Limb (tissue), 2 donors: ENCODE data around the gene MRPL40.
A peak's percentile ranks its signal among the peaks of the same experiment; 100 is the strongest.

Experiments used
- DNase-seq, 2 donors: peaks; one replicate each; pipeline ENCODE4 v3.0.0-alpha.2; 2016; ENCODE audit errors: extremely low spot score in 2 of 2

MRPL40 gene

DNA sequence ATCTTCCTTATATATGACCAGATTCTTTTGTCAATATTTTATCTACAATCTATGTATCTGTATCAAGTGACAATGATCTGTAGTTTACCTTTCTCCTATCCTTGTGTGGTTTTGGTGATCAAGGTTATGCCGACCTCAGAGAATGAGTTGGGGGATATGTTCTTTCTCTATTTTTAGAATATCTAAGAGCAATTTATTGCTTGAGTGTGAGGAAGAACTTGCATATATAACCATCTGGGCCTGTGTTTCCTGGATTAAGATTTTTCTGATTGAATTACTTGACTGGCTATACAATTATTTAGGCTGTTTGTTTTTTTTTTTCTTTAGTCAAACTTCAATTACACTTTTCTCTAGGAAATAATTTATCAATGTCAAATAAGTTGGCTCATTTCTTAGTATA lies 29.2 kb downstream of the MRPL40 start:
- DNase-seq, result no peak

DNA sequence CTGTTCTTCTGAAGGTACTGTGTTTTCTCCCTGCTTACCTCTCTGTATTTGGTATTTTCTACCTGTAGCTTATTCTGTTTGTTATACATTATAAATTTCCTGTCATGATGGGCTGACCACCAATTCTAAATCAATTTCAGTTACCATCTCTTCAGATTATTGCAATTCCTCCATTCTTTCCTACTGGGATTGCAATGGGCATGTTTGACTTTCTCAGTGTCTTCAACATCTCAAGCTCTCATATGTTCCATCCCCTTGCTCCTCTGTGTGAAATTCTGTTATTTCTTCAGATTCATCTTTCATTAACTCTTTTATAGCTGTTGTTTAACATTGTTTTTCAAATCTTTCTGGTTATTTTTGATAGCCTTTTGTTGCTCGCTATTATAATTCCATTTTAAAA lies 30.7 kb downstream of the MRPL40 start:
- no peak for DNase-seq

DNA sequence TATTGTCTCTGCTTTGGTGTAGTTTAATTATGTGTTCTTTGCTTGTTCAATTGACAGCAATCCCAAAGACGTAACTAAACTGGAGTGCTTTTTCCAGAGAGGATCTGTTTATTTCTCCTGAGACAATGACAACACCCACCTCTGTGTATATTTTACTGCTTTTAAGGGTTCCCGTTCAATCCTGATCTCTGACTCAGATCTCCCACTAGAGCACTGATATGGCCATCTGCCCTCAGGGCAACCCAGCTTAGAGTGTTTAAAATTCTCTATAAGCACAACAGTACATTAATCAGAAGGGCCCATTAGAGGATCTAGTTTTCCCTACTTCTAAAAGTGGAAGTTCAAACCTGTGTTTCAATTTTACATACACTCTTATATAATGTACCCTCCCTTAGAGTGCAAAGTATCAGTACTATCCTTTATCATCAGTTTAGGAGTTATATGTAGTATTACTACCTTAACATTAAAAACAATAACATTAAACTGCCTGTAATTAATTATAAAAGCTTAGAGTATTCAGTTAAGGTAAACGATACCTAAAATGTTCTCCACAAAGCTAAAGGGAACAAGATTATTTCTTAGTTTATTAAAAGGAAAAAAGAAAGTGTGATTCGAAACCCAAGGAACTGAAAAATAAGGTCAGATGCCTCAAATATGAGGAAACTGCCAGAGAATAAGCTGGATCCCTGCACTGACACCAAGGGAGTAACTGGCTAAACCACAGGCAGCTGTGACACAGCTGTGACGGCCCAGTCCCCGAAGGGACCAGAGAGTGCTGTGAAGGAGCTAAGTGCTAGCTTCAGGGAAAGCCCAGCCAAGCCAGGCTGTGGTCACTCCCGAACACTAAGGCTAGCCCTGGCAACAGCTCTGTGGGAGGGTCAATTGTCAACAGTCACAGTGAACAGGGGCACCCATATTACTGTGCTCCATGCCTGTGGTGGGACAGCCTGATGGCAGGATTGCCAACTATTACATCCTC lies 31.4 kb downstream of the MRPL40 start:
- no peak for DNase-seq

DNA sequence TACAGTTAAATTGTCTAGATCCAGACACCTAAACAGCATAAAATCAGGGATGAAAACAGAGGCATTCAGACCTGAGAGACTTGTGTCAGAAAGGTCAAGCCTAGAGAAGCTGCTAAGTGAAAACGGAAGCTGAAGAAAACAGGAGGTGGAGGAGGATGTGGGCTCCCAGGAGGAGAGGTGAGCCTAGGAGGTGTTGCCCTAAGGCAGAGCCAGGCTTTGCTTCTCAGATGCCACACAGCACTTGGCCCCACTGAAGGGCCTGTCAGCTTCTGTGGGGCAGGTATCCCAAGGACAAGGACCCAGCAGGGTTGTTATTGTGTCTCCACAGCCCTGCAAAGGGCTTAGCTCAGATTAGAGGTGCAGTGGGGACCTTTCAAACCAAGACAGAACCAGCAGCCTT lies 32.2 kb downstream of the MRPL40 start:
- no peak for DNase-seq

DNA sequence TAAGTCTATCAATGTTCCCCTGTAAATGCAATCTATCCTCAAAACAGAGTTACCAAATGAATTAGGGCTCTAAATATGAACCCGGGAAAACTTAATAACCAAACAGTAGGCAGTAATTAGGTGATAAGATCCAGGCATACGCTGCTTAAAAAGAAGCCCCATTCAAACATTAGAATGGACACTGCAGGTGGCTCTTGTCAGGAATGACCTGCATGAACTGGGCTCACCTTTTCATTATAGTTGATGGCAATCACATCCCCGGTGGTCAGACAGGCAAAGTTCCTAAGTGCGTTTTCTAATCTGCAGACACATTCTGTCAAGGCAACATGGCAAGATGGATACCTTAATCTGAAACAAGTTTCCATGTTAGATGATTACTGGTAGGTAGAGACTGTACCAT lies 32.6 kb downstream of the MRPL40 start:
- no peak for DNase-seq

DNA sequence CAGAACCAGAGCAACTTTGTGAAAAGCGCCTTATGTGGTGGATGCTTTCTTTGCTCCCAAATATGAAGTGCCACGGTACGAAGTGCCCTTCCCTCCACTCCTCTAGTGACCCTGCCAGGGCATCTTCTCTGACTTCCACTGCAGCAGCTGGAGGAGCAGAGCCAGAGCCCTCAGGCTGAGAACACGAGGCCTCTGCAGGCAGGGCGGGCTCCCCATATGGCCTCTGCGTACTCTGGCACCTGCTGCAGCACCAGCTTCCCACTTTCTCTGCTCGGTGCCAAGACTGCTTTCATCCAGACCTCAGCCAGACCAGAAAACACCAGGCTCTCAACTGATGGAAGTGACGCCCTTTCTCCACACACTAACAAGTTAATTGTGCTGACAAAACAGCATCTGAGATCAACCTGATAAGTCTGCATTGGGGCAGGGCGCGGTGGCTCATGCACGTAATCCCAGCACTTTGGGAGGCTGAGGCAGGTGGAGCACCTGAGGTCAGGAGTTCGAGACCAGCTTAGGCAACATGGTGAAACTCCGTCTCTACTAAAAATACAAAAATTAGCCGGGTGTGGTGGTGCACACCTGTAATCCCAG lies 33.9 kb downstream of the MRPL40 start:
- no peak for DNase-seq

DNA sequence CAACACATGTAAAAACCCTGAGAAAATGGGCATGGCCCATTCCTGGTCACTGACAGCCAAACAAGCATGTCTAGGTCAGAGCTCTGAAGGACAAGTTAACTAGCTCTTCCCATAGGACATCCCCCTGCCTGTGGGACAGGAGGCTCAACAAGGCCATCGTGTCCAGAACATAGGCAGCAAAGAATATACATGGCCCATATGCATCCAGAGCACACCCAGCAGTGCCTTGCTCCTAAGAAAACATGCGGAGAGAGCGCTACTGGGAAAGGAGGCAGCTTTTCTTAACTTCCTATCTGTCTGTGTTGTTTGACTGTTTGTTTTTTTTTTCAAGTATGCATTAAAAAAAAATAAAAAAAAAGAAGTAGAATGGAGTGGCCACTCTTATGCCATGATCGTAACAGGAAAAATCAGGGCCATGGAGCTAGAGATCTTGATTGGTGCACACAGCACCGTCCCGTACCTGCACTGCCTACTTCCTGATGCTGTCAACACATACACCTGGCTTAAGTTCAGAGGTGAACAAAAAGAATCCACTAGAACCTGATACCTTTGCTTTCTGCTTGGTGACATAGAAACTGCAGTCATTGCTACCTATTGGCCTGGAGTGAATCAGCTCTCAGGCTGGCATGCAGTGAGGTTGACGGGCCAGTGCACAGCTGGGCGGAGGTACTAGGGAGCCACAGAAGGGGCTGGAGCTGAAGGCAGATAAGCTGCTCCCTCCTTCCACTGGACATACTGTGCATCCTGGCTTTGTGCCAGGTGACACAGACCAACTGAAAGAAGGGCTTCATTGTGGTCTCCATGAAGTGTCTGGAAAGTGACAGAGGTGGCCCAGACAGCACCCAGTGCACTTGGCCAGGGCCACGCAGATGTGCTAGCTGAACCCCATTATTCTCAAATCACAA lies 34.8 kb downstream of the MRPL40 start:
- DNase-seq, result no peak

DNA sequence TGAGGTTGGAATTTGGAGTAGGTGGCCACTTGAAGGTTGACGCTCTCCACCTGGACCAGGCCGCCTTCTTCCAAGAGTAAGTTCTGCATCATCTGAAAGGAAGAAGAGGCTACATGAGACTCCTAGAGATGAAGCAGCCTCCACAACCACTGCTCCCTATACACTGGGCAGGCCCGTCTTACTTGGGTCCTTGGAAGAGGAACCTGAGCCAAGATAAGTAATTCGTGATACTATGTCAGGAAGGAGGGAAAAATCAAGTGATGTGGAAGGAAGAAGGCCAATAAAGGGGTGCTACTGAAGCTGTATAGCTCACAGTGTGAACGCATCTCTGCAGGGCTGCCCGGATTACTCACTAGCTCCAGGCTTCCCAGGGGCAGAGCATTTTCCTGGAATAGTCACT lies 35.6 kb downstream of the MRPL40 start:
- DNase-seq, result no peak

DNA sequence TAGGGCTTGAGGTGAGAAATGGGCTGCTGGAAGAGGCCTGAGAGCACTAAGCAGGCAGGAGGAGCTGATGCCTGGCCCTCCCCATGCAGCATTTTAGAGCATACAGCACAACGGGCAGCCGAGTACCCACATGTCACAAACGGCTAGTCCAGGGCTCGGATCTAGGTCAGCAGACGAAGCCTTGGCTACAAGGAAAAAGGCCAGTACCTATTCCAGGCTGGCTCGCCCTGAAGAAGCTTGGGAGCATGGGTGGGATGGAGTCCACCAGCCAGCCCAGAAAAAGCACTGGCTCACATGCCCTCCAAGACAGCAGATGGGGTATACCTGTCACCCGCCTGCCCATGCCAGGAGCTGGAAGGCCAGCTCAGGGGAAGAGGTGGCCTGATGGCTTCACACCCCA lies 37.1 kb downstream of the MRPL40 start:
- no peak for DNase-seq

DNA sequence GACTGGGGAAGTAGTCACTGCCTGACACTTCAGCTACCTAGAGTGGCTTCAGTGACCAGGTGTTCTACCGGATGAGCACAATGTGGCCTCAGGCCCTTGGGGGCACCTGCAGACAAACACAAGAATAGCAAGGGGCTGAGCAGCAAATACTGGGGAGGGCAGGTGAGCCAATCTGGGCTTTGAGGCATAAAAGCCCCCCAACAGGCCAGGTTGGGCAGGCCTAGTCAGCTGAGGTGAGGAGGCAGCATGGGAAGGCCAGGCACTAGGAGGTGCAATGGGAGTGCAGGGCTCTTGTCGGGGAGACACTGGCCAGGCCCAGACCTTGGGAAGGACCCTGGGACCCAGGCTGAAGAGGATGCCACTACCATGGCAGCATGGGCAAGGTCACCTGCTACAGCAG lies 37.7 kb downstream of the MRPL40 start:
- no peak for DNase-seq

DNA sequence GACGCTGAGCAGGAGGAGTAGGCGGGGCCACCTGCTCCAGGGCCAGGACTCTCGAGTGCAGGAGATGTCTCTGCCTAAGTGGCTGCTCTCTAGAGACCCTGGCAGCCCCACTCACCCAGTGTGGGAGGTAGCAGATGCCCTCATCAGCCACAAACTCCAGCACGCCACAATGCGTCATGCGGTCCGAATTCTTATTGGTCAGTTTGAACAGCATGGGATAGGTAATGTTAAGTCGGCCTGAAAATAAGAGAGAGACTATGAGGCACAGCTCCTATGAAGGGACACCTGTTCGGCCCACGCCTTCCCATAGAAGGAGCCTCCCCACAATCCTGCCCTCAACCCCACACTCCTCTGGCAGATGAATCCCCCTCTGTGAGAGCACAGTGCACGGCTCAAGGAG lies 39.2 kb downstream of the MRPL40 start:
- no peak for DNase-seq

DNA sequence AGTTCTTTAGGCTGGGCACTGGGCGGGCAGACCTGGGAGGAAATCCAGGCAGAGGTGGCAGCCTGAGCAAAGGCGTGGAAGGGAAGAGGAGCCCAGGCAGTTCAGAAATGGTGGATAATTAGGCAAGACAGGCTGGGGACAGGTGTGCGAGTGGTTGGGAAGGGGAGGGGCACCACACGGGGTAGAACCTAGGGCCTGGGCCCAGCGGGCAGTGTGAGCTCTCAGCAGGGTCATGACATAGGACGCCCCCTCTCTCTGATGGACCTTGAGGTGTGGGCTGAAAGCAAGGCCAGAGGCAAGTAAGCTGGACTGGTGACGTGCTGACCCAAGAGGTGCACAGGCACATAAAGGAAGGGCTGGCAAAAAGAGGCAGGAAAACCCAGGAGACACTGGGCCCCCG lies 39.9 kb downstream of the MRPL40 start:
- DNase-seq, result no peak

DNA sequence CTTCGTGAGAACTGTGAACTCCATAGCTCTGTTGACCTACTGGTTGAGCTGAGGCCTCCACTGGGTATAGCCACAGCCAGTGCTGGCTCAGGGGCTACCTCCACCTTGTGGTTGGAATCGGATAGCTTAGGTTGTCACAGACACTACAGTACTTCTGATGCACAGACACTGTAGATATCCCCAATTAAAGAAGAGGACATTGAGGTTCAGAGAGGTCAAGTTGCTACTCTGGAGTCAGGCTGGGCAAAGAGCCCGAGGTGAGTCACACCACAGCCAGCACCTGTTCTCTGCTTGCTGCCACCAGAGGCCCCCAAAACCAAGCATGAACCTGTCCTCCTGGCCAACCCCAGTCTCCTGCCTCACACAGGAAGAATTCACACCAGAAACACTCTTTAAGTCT lies 41.2 kb downstream of the MRPL40 start:
- DNase-seq, result no peak

DNA sequence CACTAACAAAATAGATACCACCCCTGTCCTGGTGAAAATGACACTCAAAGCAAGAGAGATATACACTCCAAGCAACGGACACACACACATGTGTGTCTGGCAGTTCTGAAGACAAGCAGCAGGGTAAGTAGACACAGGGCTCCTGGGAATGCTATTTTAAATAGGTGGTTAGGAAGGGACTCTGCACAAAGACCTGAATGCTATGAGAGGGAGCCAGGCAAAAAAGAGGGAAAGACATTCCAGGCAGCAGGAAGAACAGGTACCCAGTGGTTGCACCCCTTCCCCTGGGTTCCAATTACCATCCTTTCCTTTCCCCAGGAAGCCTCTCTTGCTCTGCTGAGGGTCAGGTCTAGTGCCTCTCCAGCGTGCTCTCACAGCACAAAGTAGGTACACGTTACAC lies 43.7 kb downstream of the MRPL40 start:
- no peak for DNase-seq

DNA sequence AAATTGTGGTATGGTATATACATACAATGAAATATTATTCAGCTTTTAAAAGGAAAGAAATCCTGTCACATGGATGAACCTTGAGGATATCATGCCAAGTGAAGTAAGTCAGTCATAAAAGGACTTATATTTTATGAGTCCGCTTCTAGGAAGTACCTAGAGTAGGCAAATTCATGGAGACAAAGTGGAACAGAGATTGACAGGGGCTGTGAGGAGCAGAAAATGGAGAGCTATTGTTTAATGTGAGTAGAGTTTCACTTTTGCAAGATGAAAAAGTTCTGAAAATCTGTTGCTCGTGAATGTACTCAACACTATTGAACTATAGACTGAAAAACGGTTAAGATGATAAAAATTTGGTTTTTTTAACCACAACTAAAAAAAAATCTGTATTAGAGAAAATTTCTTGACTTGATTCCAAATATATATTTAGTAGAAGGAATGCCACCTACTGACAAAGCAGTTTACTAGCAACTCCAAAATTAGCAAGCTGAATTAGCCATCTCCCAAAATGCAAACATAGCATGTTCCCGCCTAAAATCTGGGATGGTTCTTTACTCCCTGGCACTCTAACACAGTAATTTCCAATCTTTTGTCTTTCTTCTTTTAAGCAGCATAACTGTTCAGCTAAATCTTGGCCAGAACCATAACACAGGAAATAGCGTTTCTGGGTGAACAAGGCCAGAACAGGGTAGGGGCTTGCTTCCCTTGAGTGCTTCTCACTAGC lies 45.1 kb downstream of the MRPL40 start:
- DNase-seq, result peak in 1 of 2 donors; percentile 47

DNA sequence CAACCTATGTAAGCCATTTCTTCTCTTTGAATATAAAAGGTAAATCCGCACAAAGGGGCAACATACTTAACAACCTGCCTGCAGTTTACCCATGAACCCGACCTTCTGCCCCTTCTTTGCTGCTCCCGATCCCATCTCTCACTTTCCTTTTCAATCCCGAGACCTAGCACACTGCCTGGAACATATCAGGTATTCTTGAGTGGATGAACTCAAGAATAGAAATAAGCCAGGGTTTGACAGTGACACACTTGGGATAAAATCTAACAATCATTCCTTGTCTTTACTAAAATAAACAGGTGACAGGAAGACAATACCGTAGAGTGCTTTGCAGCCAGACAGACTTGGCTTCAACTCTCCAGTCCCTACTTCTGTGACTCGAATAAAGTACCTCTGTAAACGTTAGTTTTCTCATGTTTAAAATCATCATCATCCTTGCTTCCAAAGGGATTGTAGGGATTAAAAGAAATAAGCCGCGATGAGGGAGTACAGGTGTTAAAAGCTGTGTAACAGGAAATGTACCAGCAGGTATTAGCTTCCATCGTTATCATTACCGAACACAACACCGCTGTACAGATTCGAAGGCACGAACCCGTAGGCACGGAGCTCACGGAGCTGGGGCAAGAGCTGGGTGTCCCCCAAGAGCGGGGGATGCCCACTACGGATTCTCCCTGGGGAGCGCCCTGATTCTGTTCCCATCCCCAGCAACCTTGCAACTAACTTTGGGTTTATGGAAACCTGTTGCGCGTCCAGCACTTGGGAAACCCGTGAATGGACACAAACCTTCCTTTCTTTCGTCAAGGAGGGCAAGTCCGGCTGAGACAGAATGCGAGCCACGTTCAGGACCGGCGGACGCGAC lies 45.9 kb downstream of the MRPL40 start:
- no peak for DNase-seq

DNA sequence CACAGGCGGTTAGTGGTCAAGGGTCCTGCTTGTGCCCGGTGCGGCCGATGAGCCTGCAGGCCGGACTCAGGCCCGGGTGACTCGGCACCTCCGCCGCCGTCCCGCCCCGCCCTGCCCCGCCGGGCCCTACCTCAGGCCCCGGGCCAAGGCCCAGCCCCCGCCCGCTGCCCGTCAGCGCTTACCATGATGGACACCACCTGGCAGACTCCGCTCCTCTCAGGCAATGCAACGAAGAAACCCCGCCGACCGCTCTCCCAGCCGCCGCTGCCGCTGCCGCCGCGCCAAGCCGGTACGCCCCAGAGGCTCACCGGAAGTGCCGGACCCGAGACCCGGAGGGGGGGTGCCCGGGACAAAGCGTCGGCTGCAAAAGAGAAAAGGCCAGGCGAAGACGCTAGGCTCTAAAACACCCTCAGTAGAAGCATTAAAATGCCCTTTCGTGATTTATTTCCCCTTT lies 46.6 kb downstream of the MRPL40 start, which contains the start of gene UFD1:
TSS of gene UFD1 (minus strand) at position 293 of the 454 bp plus-strand sequence. CDS start at position 185, 108 bp downstream.
- peak; percentile 88 to 90 for DNase-seq

DNA sequence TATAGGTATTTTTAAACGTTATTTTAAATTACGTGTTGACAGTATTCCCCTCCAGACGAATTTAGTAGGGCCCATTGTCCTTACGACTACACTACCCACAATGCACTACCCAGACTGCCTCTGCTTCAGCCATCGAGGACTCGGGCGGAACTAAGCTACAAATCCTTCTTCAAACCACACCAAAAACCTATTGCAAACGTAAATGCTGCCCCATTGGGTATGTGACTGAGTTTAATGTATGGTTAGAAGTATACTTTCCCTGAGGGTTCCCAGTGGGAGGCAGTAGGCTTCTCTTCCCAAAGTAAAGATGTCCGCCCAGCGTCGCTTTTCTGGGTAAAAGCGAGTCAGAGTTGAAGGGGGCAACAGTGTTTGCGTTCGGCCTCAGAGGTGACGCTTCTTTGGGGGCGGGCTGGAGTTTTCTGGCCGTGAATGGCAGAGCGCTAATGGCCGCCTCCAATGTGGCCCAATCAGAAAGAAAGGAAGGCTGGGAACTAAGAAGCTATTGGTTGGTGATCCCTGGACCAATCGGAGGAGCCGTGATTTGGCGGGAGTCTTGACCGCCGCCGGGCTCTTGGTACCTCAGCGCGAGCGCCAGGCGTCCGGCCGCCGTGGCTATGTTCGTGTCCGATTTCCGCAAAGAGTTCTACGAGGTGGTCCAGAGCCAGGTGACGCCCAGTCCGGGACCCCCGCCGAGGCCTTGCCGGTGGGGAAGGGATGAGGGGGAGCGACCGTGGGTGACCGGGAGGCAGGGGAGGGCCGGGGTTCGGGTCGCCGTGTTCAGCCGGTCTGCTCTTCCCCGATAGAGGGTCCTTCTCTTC lies 47.2 kb downstream of the MRPL40 start, which contains the start of gene CDC45:
TSS of gene CDC45 (plus strand) at position 566 of the 818 bp plus-strand sequence. CDS start at position 615, 49 bp downstream.
- peak; percentile 96 to 99 for DNase-seq

DNA sequence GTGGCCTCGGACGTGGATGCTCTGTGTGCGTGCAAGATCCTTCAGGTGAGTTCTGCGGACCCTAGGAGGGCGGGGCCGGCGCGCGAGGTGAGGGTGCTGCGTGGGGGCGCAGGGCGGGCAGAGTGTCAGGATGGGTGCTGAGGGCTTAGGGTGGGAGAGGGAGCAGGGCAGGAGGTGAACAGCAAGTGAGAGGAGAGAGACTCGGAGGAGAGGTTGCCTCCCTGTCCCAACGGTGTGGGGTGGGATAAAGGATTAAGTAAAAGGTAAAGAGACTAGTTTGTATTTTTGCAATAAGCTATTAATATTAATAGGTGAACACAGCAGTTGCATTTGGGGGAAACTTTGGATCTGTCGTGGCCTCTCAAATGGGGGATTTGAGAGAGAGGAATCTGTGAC lies 47.8 kb downstream of the MRPL40 start:
- DNase-seq, result no peak
